ENCODE data around the gene ZNF654.

The ZNF654 gene

GRCh38 chr3:88191872-88192409 is 132.9 kb downstream of the ZNF654 start:
- TF ChIP-seq EZH2phosphoT487 (IDR thresholded peaks at IDR 0.05; ENCODE audit: low read length) (no peak), EZH2 (optimal IDR thresholded peaks at IDR 0.05; ENCODE audit: low read depth, low read length) (no peak)
- TF ChIP-seq, protein P1, sequence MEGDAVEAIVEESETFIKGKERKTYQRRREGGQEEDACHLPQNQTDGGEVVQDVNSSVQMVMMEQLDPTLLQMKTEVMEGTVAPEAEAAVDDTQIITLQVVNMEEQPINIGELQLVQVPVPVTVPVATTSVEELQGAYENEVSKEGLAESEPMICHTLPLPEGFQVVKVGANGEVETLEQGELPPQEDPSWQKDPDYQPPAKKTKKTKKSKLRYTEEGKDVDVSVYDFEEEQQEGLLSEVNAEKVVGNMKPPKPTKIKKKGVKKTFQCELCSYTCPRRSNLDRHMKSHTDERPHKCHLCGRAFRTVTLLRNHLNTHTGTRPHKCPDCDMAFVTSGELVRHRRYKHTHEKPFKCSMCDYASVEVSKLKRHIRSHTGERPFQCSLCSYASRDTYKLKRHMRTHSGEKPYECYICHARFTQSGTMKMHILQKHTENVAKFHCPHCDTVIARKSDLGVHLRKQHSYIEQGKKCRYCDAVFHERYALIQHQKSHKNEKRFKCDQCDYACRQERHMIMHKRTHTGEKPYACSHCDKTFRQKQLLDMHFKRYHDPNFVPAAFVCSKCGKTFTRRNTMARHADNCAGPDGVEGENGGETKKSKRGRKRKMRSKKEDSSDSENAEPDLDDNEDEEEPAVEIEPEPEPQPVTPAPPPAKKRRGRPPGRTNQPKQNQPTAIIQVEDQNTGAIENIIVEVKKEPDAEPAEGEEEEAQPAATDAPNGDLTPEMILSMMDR (IDR thresholded peaks at IDR 0.05; ENCODE audit: low read length) = no peak
- H3K79me2 ChIP-seq (ENCODE audit: low read length) = no peaks in the 10 kb centered on the region
- no peak overlapping the region for H3K4me3 ChIP-seq (ENCODE audit: low read length)
- H3K27ac ChIP-seq (ENCODE audit: low read length) = no peak overlapping the region
- no peaks in the 10 kb centered on the region for H3K9me3 ChIP-seq (replicated peaks; ENCODE audit: insufficient read depth, low read length)
- H3K4me2 ChIP-seq (ENCODE audit: low read depth, low read length) = no peak overlapping the region
- H3K36me3 ChIP-seq (replicated peaks; ENCODE audit: insufficient read depth, low read length) = no peaks in the 10 kb centered on the region
- H4K20me1 ChIP-seq (ENCODE audit: insufficient read depth, low read length) = no peaks in the 10 kb centered on the region
- no peaks in the 10 kb centered on the region for H3K27me3 ChIP-seq (replicated peaks; ENCODE audit: insufficient read depth, low read length)
- H3F3A ChIP-seq (ENCODE audit: insufficient read depth, low read length) = no peaks in the 10 kb centered on the region
- no peak for DNase-seq
- no peaks in the 10 kb centered on the region for H3K9me2 ChIP-seq (replicated peaks; ENCODE audit: insufficient read depth, low read length)
- H2AFZ ChIP-seq (ENCODE audit: low read length) = no peak overlapping the region
- no peaks in the 10 kb centered on the region for H3K4me1 ChIP-seq (ENCODE audit: low read length)
- no peak overlapping the region for H3K9ac ChIP-seq (ENCODE audit: low read length)

- Histone ChIP-seq H3K4me3 (ENCODE audit: low read length) (no peak overlapping the region), H3K4me2 (ENCODE audit: low read depth, low read length) (no peak overlapping the region), H3K9me3 (replicated peaks; ENCODE audit: insufficient read depth, low read length) (no peaks in the 10 kb centered on the region), H3K79me2 (ENCODE audit: low read length) (no peaks in the 10 kb centered on the region), H3K36me3 (replicated peaks; ENCODE audit: insufficient read depth, low read length) (no peaks in the 10 kb centered on the region), H3K9ac (ENCODE audit: low read length) (no peak overlapping the region), H3K27me3 (replicated peaks; ENCODE audit: insufficient read depth, low read length) (no peaks in the 10 kb centered on the region), H3F3A (ENCODE audit: insufficient read depth, low read length) (no peaks in the 10 kb centered on the region), H3K9me2 (replicated peaks; ENCODE audit: insufficient read depth, low read length) (no peaks in the 10 kb centered on the region), H2AFZ (ENCODE audit: low read length) (no peak overlapping the region), H4K20me1 (ENCODE audit: insufficient read depth, low read length) (no peaks in the 10 kb centered on the region), H3K4me1 (ENCODE audit: low read length) (no peaks in the 10 kb centered on the region), H3K27ac (ENCODE audit: low read length) (no peak overlapping the region)
- TF ChIP-seq EZH2phosphoT487 (IDR thresholded peaks at IDR 0.05; ENCODE audit: low read length) = no peak
- TF ChIP-seq, protein P1 (IDR thresholded peaks at IDR 0.05; ENCODE audit: low read length) = no peak
- no peak for TF ChIP-seq EZH2 (optimal IDR thresholded peaks at IDR 0.05; ENCODE audit: low read depth, low read length)
- no peak for DNase-seq
These were observed 133.6 kb downstream of the ZNF654 start for GRCh38 chr3:88192631-88193030.

All from MM.1S (cell line).